GM12878 (cell line): ENCODE data around the gene HSPA12A. TPM values are rescaled to one million over a fixed set of nuclear protein-coding genes. Genes with fewer than 3 reads are reported as not detected.

Experiments used
- ATAC-seq: fragments of 200-7000 bp; cut with Tn5 transposase; 3 replicates; pipeline ENCODE4 v1.9.1; 2020; ENCODE audit warnings: mild to moderate bottlenecking, moderate library complexity
- BruUV-seq: library from RNA; stranded (reverse); fragments of 400-500 nt; replicated peaks from 2 replicates; lab custom pipeline; 2021; lab: Mats Ljungman, UMichigan
- CTCF ChIA-PET: fragments of 300-600 bp; sonication (Branson Sonifier 250); formaldehyde crosslinking; extraction: SDS; loops from one replicate; lab custom pipeline; 2021; ENCODE audit warnings: inconsistent platforms; lab: Yijun Ruan, JAX
- POLR2A ChIA-PET: fragments of 350-600 bp; formaldehyde crosslinking; extraction: SDS; loops from one replicate; lab custom pipeline; 2021; ENCODE audit warnings: inconsistent platforms; lab: Charles Lee
- RAD21 ChIA-PET: fragments of 300-600 bp; sonication (Branson Sonifier 250); formaldehyde crosslinking; loops from one replicate; lab custom pipeline; 2023; ENCODE audit warnings: antibody characterized with exemption; ENCODE audit not compliant: unreplicated experiment; lab: Charles Lee
- SMC1A ChIA-PET: fragments of 300-600 bp; sonication (Branson Sonifier 250); formaldehyde crosslinking; loops from one replicate; lab custom pipeline; 2023; ENCODE audit not compliant: unreplicated experiment, uncharacterized antibody; lab: Charles Lee
- DNase-seq: peaks from one replicate; pipeline ENCODE4 v3.0.0-alpha.2; 2011; ENCODE audit warnings: low read depth, low spot score
- FAIRE-seq: peaks from 3 replicates; lab custom pipeline; 2011; peaks lifted over from hg19 to GRCh38; lab: Jason Lieb, UNC
- H2AFZ ChIP-seq: 2 replicates; pipeline ENCODE4 v1.6.0; 2011; ENCODE audit warnings: low read depth, low read length, control low read depth; ENCODE audit not compliant: control insufficient read depth
- H3K27ac ChIP-seq: 2 replicates; pipeline ENCODE4 v1.5.1; 2011; ENCODE audit warnings: control low read depth; ENCODE audit not compliant: control insufficient read depth, insufficient read depth
- H3K27me3 ChIP-seq, 2 experiments: replicated peaks in 1 of 2; 2 replicates each; pipeline versions ENCODE4 v1.6.0 to v1.6.1; 2011; ENCODE audit warnings: low read length in 1 of 2; ENCODE audit not compliant: control insufficient read depth in 2 of 2, insufficient read depth in 2 of 2
- H3K36me3 ChIP-seq, 2 experiments: 2 replicates each; pipeline ENCODE4 v1.5.1; 2011; ENCODE audit warnings: low read length in 1 of 2; ENCODE audit not compliant: control insufficient read depth in 2 of 2, insufficient read depth in 2 of 2
- H3K4me1 ChIP-seq: 2 replicates; pipeline ENCODE4 v1.6.1; 2011; ENCODE audit warnings: mild to moderate bottlenecking, low read length, moderate library complexity, mixed read lengths; ENCODE audit not compliant: control insufficient read depth, insufficient read depth
- H3K4me2 ChIP-seq: 2 replicates; pipeline ENCODE4 v1.6.0; 2011; ENCODE audit warnings: control low read depth; ENCODE audit not compliant: control insufficient read depth, insufficient read depth
- H3K4me3 ChIP-seq: fragments of 200-600 bp; sonication (generic); 2 replicates; pipeline ENCODE4 v1.5.1; 2016
- H3K79me2 ChIP-seq: 2 replicates; pipeline ENCODE4 v1.6.0; 2011; ENCODE audit warnings: low read length; ENCODE audit not compliant: control insufficient read depth, insufficient read depth
- H3K9ac ChIP-seq: 2 replicates; pipeline ENCODE4 v1.8.0; 2011; ENCODE audit warnings: low read length, control low read depth, mixed read lengths; ENCODE audit not compliant: control insufficient read depth, insufficient read depth
- H3K9me3 ChIP-seq: replicated peaks from 3 replicates; pipeline ENCODE4 v1.5.1; 2011; ENCODE audit warnings: mild to moderate bottlenecking, low read length; ENCODE audit not compliant: control insufficient read depth, insufficient read depth
- H4K20me1 ChIP-seq: 2 replicates; pipeline ENCODE4 v1.6.0; 2011; ENCODE audit not compliant: control insufficient read depth, insufficient read depth
- ASH2L ChIP-seq: fragments of 300-600, 200-600 bp; sonication (generic); IDR thresholded peaks from 2 replicates; pipeline ENCODE4 v1.6.1; 2017; ENCODE audit warnings: low read depth, mild to moderate bottlenecking, borderline replicate concordance
- ATF3 ChIP-seq: IDR thresholded peaks from 2 replicates; pipeline ENCODE4 v1.6.1; 2011; ENCODE audit warnings: low read depth, mild to moderate bottlenecking, low read length, moderate library complexity, borderline replicate concordance; ENCODE audit errors: extremely low read depth
- BRCA1 ChIP-seq: IDR thresholded peaks from 2 replicates; pipeline ENCODE4 v1.6.1; 2011; ENCODE audit warnings: low read depth, low read length, improper control_type of control experiment
- CBX3 ChIP-seq: fragments of 200-600 bp; sonication (generic); IDR thresholded peaks from 2 replicates; pipeline ENCODE4 v1.6.1; 2016; ENCODE audit warnings: low read depth, borderline replicate concordance
- E4F1 ChIP-seq: fragments of 450-650 bp; IDR thresholded peaks from 2 replicates; pipeline ENCODE4 v1.6.1; 2018; ENCODE audit warnings: borderline replicate concordance, mild to moderate bottlenecking; ENCODE audit not compliant: partially characterized antibody
- IKZF1 ChIP-seq: fragments of 450-650 bp; conservative IDR thresholded peaks from 2 replicates; pipeline ENCODE4 v1.6.1; 2017; ENCODE audit warnings: antibody characterized with exemption, mild to moderate bottlenecking
- JUND ChIP-seq: IDR thresholded peaks from 2 replicates; pipeline ENCODE4 v1.6.1; 2012; ENCODE audit warnings: low read depth, mild to moderate bottlenecking, low read length, improper control_type of control experiment, moderate library complexity
- MEF2B ChIP-seq: fragments of 450-650 bp; IDR thresholded peaks from 2 replicates; pipeline ENCODE4 v1.6.1; 2018; ENCODE audit warnings: mild to moderate bottlenecking, moderate library complexity; ENCODE audit not compliant: partially characterized antibody, poor library complexity, severe bottlenecking
- MLLT1 ChIP-seq: fragments of 450-650 bp; IDR thresholded peaks from 2 replicates; pipeline ENCODE4 v1.6.1; 2016; ENCODE audit warnings: mild to moderate bottlenecking
- MTA2 ChIP-seq: fragments of 450-650 bp; IDR thresholded peaks from 2 replicates; pipeline ENCODE4 v1.6.1; 2016; ENCODE audit warnings: low read depth, mild to moderate bottlenecking, moderate library complexity
- MYB ChIP-seq: fragments of 150-350 bp; IDR thresholded peaks from 2 replicates; pipeline ENCODE4 v1.6.1; 2014; ENCODE audit warnings: mild to moderate bottlenecking, low read depth, low read length, borderline replicate concordance
- NFXL1 ChIP-seq: fragments of 450-650 bp; IDR thresholded peaks from 2 replicates; pipeline ENCODE4 v1.6.1; 2017; ENCODE audit warnings: antibody characterized with exemption, mild to moderate bottlenecking, borderline replicate concordance
- RAD51 ChIP-seq: fragments of 450-650 bp; IDR thresholded peaks from 2 replicates; pipeline ENCODE4 v1.6.1; 2016; ENCODE audit warnings: moderate library complexity, mild to moderate bottlenecking, inconsistent platforms
- ZNF384 ChIP-seq: IDR thresholded peaks from 2 replicates; pipeline ENCODE4 v1.6.1; 2012; ENCODE audit warnings: low read depth, mild to moderate bottlenecking, low read length, improper control_type of control experiment, borderline replicate concordance
- ZNF592 ChIP-seq: fragments of 450-650 bp; IDR thresholded peaks from 2 replicates; pipeline ENCODE4 v1.6.1; 2017; ENCODE audit warnings: mild to moderate bottlenecking, moderate library complexity
- WGBS: methylation state at CpG from one replicate; pipeline ENCODE4 v1.1.6; 2016; ENCODE audit warnings: low lambda C conversion rate; ENCODE audit not compliant: insufficient replicate concordance, insufficient coverage; ENCODE audit errors: missing lambda C conversion rate; 5-methylcytosine and 5-hydroxymethylcytosine counted together
- in situ Hi-C: fragments of 300-500 bp; cut with MboI; formaldehyde crosslinking; loops from 9 replicates; pipeline ENCODE4 v1.14.3; 2018; ENCODE audit warnings: mixed read lengths
- intact Hi-C: fragments of 100-400 bp; cut with micrococcal nuclease; formaldehyde crosslinking; loops from one replicate; pipeline ENCODE4 v1.14.2; 2022; ENCODE audit not compliant: unreplicated experiment
- polyA plus RNA-seq, 11 experiments: library from polyadenylated mRNA; depleted of rRNA in 4 of 11; unstranded in 6 of 11; stranded (reverse) in 5 of 11; fragments of >200 nt; fragmentation: Nextera tagmentation in 4 of 11; fragmentation: Illumina TruSeq in 1 of 11; extraction: Ambion mirVana in 4 of 11; extraction: Trizol in 1 of 11; gene quantifications; 1 replicate in 1 of 11; 2 replicates in 10 of 11; pipeline versions ENCODE4 v1.2.1 to v1.2.3, GENCODE V29; 2011 to 2016; ENCODE audit warnings: inconsistent platforms in 2 of 11, missing spikeins in 2 of 11, low read depth in 1 of 11
- total RNA-seq, 4 experiments: library from RNA; depleted of rRNA in 3 of 4; stranded (reverse); fragments of >200 nt in 3 of 4; fragmentation: Illumina TruSeq in 1 of 4; extraction: Trizol in 1 of 4; gene quantifications; 2 replicates each; pipeline versions ENCODE4 v1.2.1 to v1.2.3, GENCODE V29; 2013 to 2021

The HSPA12A gene
- total and polyA plus RNA-seq, 10 of the 15 experiments (the other 5 are each of a cell fraction or from before 2014, with no cell fraction given), result 0.90 to 20.2 (median 2.8) TPM

- no peak for FAIRE-seq
- RAD21 ChIA-PET, result no interaction called here
- TF ChIP-seq ATF3, result no peak
- TF ChIP-seq IKZF1, result no peak
- TF ChIP-seq MEF2B, result no peak
- no peak for TF ChIP-seq MYB
- TF ChIP-seq ASH2L, result no peak
- TF ChIP-seq CBX3, result no peak
- TF ChIP-seq RAD51, result no peak
- no peak for TF ChIP-seq NFXL1
- no peak for TF ChIP-seq ZNF592
- no peak for TF ChIP-seq MLLT1
- no peak for TF ChIP-seq JUND
- TF ChIP-seq MTA2, result no peak
- no peak for TF ChIP-seq E4F1
- TF ChIP-seq ZNF384, result no peak
- TF ChIP-seq BRCA1, result no peak
Observed at GRCh38 chr10:116685807-116686206, 56.6 kb downstream of the HSPA12A start.

More at GRCh38 chr10:116685807-116686206, 56.6 kb downstream of the HSPA12A start:
- 52% methylated on average over 6 of the region's 6 CpGs for WGBS
- Histone ChIP-seq H3K36me3 (no peaks in the 10 kb centered on the region), H3K9me3 (no peaks in the 10 kb centered on the region), H3K4me3 (no peak overlapping the region), H3K9ac (no peak overlapping the region), H3K4me1 (no peaks in the 10 kb centered on the region), H3K79me2 (no peaks in the 10 kb centered on the region), H3K27ac (no peak overlapping the region), H4K20me1 (no peaks in the 10 kb centered on the region), H2AFZ (no peak overlapping the region), H3K27me3 (no peaks in the 10 kb centered on the region), H3K4me2 (no peak overlapping the region)
- intact Hi-C loops, result no loop called here
- ChIA-PET SMC1A (no interaction called here), POLR2A (no interaction called here), CTCF (interaction anchor here (0.6 to 3.1 kb wide), 3 partner anchors 102 to 491 kb away, joined by 3 to 10 read pairs (median 3); no protein-coding TSS in a partner anchor)
- BruUV-seq, result no TSS peak
- DNase-seq, result no peak
- ATAC-seq, result no peak
- in situ Hi-C loops, result loop anchor here (10.0 kb wide), 1 partner anchor 99 kb away; no protein-coding TSS in a partner anchor
